IPS DF 19.7 (cell line): Measurements from ENCODE around the gene CENPX.

Source experiments
- DNase-seq: peaks from one replicate; pipeline ENCODE4 v3.0.0-alpha.2; 2013; ENCODE audit warnings: low read depth, low spot score

The CENPX gene

DNA sequence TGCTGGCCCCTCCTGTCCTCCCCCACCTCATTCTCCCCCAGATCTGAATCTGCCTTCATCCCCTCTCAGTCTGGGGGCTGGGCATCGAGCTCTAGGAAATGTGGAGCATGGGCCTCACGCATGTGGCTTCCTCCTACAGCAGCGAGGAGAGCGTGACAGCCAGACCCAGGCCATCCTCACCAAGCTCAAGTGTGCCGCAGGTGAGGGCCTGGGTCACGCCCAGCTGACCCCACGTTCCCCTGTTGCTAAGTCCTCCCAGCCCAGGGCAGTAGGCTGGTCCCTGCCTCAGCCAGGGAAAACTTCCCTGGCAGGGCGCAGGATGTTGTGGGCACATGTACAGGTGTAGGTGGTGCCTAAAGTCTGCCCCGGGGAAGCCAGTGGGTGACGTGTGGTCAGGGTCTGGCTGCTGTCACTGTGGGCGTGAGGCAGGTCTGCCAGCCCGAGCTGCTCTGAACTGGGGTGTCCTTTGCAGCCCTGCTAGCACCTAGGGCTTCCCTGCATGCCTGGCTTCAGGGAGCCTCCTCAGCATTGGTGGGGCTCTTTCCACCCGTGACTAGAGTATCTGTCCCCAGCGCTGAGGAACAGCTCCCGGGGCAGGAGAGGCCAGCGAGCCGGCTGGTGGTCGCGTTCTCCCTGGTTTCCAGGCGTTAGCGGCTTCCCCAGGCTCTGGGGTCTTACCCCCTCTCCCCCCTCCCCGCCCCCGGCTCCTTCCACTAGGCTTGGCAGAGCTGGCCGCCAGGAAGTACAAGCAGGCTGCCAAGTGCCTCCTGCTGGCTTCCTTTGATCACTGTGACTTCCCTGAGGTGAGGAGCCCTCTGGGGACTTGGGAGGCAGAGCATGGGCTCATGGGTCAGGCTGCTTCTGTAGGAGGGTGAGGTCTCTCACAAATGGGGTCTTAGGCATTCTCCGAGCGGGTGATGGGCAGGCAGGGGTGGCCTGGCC is 32.6 kb upstream of the CENPX start:
- no peak for DNase-seq

DNA sequence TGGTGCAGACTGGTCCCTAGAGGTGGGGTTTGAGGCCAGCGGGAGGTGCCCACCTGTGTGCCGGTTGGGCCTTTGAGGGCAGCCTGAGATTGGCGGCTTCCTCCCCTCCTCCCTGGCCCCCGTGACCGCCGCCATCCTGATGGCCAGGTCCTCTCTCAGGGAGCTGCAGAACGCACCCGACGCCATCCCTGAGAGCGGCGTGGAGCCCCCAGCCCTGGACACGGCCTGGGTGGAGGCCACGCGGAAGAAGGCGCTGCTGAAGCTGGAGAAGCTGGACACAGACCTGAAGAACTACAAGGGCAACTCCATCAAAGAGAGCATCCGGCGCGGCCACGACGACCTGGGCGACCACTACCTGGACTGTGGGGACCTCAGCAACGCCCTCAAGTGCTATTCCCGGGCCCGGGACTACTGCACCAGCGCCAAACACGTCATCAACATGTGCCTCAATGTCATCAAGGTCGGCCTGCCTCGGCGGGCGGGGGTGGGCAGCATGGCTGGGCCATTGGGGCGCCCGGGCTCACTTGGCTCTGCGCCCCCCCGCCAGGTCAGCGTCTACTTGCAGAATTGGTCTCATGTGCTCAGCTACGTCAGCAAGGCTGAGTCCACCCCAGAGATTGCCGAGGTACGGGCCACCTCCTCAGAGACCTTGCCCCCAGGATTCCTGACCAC is 31.8 kb upstream of the CENPX start:
- no peak for DNase-seq

DNA sequence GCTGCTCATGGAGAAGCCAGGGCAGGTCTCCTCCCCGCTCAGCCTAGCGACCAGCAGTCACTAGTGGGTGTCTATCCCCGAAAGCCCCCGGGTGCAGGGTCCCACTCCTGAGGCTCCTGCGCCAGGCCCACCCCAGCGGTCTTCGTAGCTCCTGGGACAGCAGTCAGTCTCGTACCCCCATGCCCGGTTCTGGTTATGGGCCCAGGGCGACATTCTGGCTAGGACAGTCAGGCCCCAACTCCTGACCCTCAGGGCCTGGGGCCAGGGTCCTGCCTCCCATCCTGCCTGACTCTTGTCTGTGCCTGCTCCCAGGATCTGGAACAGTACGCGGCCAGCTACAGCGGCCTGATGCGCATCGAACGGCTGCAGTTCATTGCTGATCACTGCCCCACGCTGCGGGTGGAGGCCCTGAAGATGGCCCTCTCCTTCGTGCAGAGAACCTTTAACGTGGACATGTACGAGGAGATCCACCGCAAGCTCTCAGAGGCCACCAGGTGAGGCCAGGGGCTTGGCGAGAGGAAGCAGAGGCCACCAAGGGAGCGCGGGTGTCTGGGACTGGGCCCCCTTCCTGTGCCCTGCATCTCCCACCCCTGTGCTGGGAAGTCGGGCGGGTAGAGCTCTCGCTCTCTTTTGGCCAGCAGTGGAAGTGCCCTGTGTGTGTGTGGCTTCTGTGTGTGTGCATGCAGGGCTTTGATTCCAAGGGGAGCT is 31.0 kb upstream of the CENPX start:
- no peak for DNase-seq

DNA sequence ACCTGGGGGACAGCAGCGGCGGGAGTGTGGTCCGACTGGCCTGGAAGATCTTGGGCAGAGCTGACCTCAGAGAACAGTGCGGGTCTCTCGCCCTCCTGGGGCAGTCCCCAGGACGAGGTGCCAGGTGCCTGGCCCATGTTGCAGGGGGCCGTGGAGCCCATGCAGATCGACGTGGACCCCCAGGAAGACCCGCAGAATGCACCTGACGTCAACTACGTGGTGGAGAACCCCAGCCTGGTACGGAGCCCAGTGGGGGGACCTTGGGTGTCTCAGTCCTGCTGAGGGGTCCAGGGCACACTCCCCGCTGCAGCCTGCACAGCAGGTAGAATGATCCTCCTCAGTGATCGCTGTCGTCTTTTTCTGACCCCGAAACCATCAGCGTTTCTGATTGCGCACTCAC is 30.5 kb upstream of the CENPX start:
- no peak for DNase-seq

GRCh38 chr17:82052638-82053059 is 30.0 kb upstream of the CENPX start:
- no peak for DNase-seq

- DNase-seq = no peak
Measured at GRCh38 chr17:82051776-82052637, 29.3 kb upstream of the CENPX start, which contains the start of the genes GPS1 and RFNG. Gene GPS1, plus strand, starts transcription at chr17:82051898. Its CDS starts 34 bp downstream, at chr17:82051932. Gene RFNG, minus strand, starts transcription at chr17:82051811. Its CDS starts 45 bp downstream, at chr17:82051766.

DNA sequence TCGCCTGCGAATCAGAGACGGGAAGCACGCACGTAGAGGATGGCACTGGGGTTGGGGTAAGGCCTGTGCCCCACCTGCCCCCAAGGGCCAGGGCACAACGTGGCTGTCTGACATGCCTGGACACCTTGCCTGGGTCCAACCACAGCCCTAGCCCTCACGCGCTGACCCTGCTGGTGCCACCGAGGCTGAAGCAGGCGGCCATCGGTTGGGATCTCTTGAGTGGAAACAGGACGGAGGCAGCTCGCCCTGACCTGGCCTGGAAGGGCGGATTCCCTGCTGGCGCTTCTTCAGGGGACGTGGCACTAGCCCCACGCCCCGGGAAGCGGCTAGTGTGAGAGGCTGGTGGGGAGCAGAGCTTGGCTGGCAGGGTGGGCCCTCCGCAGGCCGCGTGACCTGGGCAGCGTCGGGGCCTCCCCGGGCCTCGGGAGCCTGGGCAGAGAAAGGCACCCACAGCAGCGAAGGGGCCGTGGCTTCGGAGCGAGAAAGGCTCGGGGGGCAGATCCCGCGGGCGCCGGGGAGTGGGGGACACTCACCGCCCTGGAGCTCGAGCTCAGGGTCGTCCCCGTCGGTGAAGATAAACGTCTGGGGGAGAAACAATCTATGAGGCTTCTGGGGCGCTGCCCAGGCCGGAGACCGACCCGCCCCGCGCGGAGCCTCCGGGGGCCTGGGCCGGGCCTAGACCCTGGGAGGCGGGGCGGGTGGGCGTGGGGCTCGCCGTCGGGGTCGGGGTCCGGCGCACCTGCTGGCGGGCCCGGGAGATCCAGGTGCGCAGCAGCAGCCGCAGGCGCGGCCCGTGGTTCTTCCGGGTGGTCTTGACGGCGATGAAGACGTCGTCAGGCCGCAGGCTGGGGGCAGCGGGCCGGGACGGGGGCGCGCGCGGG is 28.3 kb upstream of the CENPX start:
- DNase-seq = no peak

DNA sequence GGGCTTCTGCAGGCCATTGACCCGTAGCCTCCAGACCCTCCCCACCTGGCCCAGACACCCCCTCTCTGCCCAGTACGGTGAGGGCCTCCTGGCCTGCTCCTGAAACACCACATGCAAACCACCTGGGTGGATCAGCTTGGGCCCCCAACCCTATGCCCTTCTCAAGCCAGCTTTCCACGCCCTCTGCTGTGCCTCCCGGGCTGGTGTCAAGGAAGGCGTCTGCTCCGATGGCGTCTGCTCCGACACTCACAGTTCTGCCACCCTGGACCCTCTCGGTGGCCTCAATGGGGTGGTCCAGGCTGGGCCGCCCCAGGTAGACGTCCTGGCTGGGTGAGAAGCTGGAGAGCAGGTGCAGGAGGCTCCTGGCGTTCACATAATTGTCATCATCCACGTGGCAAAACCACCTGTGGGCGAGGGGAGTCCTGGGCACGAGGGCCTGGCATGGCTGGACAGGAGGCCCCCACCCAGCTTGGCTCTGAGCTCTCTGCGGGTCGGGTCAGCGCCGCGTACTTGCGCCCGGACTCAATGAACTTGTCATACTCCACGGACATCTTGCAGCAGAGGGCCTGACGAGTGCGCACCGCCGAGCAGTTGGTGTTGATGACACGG is 27.6 kb upstream of the CENPX start:
- DNase-seq = no peak

- DNase-seq = no peak
Measured at GRCh38 chr17:82049521-82049971, 26.9 kb upstream of the CENPX start.

GRCh38 chr17:82049106-82049505 is 26.4 kb upstream of the CENPX start:
- no peak for DNase-seq

DNA sequence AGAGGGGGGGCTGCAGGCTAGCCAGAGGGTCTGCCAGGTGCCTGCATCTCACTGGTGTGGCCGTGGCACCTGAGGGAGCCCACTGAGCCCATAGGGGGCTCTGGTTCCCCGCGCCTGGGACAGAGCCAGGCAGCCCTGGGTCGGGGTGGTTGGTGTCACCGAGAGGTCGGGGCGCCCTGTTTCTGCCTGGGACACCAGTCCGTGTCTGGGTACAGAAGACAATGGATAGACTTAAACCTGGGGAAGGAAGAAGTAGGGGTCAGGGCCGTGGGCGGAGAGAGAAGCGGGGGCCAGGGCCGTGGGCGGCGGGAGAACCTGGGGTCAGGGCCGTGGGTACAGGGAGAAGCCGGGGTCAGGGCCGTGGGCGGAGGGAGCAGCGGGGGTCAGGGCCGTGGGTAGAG is 25.9 kb upstream of the CENPX start:
- DNase-seq = no peak

GRCh38 chr17:82047914-82048570 is 25.4 kb upstream of the CENPX start:
- DNase-seq = no peak

GRCh38 chr17:82047379-82047778 is 24.7 kb upstream of the CENPX start:
- DNase-seq = no peak

DNA sequence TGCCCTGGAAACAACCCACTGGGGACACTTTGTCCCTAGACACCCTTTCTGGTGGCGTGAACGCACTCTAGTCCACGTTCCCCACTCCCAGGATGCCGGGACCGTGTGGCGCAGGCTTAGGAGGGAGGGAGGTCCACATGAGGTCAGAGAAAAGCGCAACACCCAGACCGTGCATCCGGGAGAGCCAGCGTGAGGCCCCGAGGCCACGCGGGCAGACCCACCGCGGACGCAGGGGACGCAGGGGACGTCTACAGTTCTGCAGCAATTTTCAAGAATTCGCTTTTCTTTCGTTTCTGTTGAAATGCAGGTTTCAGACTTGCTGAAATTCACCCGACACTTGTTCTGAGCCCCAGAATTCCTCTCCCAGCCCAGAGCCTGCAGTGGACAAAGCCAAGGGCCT is 24.2 kb upstream of the CENPX start:
- no peak for DNase-seq

GRCh38 chr17:82045936-82046484 is 23.3 kb upstream of the CENPX start:
- DNase-seq = no peak

DNA sequence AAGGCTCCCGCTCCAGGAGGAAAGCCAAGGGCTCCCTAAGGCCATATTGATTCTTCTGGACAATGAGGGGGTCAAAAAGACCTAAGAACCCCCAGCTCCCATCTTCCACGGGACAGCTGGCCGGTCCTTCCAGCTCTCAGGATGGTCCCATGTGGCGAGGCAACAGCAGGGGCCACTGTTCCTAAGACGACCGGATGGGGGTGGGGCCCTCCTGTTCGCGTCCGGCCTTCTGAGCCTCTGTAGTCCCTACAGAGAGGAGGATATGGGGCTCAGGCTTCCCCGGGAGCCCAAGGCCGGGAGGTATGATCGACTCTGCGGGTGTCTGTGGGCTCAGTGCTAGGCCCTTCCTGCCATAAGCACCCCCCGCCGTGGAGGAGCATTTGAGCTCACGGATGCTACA is 20.8 kb upstream of the CENPX start:
- DNase-seq = no peak

DNA sequence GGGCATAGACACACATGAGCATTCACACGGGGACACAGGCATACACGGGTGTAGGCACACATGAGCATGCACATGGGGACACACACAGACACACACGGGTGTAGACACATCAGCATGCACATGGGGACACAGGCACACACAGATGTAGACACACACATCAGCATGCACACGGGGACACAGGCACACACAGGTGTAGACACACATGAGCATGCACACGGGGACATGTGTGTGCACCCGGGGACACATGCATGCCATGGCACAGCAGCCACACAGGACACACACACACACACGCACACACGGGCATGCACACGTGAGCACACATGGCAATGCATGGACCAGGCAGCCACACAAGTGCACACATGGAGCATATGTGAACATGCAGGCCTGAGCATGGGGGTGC is 20.0 kb upstream of the CENPX start:
- no peak for DNase-seq

GRCh38 chr17:82041144-82041814 is 18.6 kb upstream of the CENPX start:
- DNase-seq = no peak
